GM18951 (cell line): ENCODE measurements around the gene FARS2.

Source experiments
- POLR2A ChIP-seq: IDR thresholded peaks from 4 replicates; pipeline ENCODE4 v1.6.1; 2011; ENCODE audit warnings: mild to moderate bottlenecking; ENCODE audit not compliant: insufficient read length, insufficient read depth; ENCODE audit errors: extremely low read depth
- in situ Hi-C: fragments of 300-500 bp; cut with MboI; formaldehyde crosslinking; loops from one replicate; pipeline ENCODE4 v1.12.0; 2022; ENCODE audit warnings: low sequenced_read_pairs, mixed read lengths, inconsistent platforms; ENCODE audit not compliant: unreplicated experiment

FARS2 gene

DNA sequence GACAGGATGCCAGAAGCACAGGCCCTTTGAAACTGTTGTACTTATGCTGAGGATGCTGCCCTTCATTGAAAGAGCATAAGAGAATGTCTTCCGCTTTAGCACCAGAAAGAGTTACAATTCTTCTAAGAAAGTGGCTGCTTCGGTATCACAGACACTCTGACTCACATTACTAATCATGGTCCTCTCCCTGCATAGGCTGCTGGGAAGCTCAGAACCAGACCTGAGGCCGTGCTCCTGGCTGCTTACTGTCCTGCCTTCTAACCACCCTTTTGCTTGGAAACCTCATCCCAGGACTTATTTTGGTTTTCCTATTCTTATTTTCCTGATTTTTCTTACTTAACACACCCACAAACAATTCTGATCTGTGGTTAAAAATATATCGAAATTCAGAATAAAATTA, 23.5 kb upstream of the FARS2 start:
- in situ Hi-C loops: no loop called here
- no peak for TF ChIP-seq POLR2A

DNA sequence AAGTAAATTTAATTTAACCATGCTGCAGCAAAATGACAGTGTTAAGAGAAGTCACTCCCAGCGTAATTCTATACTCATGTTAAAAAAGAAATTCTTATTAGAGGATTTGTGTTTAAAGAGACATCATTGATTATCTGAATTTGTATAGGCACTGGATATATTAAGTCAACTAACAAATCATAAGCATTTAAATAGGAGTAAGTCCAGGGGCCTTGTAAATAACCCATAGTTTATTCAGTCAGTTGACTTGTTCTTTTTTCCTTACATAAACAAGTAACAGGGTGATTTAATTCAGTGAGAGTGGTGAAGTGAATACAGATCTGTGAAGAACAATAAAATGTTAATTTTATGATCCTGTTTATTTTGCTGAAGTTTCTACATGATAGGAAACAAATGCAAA, 23.0 kb upstream of the FARS2 start:
- in situ Hi-C loops: no loop called here
- no peak for TF ChIP-seq POLR2A

DNA sequence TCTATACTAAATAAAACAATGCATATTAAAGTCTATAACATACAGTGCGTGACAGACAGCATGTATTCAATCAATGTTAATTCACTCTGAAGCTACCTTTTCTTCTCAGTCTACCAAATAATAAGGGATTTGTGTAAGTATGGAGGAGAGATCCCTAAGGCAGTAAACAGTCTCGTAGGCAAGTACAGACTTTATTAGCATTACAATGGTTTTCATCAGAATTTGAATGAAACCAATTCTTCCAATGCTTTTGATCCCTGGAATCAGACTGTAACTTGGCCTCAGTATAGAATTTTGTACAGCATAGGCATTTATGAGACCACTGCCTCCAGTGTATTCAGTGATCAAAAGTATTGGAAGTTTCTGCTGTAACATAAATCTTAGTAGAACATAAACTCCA, 20.1 kb upstream of the FARS2 start:
- in situ Hi-C loops: no loop called here

DNA sequence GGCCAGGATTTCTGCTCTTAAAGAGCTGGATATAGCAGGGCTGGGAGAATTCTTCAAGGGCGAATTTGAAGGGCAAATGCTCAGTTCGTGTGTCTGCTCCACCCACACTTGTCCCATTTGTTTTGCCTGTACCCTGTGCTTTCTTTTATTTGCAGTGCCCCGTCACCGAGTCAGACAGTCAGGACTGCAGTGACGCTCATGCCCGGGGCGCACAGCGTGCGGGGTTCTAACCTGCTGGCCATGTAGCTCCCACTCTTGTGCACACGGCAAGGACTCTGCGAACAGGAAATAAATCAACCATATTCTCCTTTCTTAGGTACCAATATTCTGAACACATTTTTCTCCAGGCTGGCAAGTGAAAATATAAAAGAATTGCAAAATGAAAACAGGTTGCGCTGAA, 18.2 kb upstream of the FARS2 start:
- no peak for TF ChIP-seq POLR2A
- in situ Hi-C loops: no loop called here

More for the DNA sequence above, 20.1 kb upstream of the FARS2 start:
- TF ChIP-seq POLR2A: no peak

DNA sequence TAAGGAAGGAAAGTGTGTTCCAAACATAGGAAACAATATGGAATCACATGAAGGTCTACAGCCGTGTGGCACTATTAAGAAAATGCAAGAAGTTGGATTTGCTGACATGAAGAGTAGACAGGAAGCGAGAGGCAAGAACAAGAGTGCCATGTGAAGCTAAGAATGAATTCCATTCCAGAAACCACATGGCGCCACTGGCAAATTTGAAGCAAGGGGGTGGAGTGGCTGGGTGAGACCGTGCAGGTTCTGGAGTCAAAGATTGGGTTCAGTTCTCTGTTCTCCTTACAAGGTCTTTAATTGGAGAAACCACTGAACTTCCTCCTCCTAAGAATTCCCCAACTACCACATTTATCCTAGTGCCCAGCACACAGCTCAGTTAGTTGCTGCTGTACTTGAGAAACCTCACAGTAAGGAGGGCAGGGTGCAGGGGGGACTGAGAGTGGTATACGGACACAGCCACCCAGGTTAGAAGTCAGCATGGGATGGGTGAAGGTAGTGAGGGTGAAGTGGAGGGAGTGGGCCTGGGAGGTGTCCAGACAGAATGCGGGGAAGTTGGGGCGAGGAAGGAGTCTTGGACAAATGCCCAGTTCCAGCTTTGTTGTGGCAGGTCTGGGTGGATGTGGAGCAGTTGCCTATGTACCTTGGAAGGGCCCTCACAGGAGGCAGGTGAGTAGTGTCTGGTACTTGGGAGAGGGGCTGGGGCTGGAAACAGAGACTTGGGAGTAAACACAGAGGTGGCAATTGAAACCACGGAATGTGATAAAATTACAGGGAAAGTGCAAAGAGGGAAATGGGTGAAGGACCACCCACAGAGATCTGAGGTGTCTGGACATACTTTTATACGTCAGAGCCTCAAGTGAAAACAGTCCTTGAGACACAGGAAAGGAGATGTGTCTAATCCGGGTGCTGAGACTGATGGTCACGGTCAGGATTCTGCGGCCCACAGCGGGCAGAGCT, 14.9 kb upstream of the FARS2 start:
- in situ Hi-C loops: no loop called here
- no peak for TF ChIP-seq POLR2A

DNA sequence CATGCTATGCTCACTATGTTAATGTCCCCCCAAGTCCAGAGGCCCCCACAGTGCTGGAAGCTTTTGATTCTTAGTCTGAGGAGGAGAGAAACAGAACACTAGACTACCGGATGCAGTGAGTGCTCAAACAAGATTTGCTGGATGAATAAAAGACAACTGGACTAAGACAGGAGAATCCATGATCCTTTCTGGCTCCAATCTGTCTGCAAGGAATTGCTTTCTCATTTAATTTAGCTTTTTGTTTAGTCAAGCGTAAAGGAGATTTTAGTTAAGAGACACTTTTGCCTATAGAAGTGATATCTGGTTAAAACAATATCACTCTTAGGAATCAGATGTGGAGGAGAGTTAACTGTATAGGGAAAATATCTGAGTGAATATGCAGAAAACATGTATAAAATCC, 14.1 kb upstream of the FARS2 start:
- TF ChIP-seq POLR2A: no peak
- in situ Hi-C loops: no loop called here

DNA sequence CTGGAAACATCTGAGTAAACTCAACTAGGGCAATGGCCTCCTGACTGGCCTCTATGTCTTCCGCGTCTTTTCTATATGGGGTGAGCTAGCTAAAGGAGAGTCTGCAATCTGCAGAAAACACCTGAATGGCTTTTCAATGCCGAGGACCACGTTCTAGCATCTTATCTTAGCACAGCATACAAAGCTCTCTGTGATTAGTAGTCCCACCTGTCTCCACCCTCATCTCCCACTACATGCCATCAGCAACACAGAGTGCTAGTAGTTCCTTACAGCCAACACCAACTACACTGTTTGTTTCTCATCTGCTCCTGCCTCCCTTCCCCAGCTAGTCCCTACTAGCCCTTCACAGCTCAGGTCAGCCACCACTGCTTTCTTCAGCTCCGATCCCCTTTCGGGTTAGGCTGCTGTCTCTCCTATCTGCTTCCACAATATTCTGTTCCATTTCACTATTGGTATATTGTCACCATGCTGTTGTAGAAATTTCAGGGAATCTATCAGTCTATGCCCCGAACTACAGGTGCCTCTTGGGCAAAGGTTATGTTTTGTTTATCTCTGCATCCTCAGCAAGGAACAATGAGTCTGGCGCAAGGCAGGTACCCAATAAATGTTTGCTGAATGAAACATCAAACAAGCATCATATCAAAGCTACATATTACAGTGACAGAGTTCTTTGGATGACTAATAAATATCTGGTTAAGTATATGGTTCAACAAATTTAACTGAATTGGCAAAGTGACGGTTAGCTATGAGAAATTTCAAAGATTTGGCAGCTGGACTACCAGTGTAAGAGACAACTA, 12.8 kb upstream of the FARS2 start:
- TF ChIP-seq POLR2A: no peak
- in situ Hi-C loops: no loop called here

DNA sequence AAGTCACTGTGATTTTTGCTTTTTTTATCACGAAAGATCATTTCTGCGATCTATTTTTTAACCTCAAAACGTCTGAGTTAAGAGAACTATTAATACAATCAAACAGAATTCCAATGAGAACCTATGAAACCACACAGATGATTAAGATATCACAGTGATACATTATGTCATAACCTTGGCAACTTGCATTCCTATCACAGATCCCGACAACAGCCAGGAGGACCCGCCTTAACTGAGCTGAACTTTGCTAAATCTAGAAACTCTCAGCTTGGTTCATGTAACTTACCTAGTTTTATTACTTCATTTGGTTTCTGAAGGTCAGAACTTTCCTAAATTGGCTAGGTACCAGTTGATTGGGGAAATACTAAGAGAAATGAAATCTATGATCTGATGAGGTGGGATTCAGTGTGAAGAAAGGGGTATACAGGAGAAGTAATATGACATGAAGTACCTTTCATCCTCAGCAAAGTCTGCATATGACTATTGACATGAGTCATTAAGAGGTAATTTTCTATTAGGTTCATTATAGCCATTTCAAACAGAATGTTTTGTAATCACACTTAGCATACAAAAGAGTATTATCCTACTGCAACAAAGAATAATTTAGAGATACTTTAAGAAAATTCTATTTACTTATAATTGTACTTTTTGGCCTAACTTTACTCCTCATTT, 11.7 kb upstream of the FARS2 start:
- TF ChIP-seq POLR2A: no peak
- in situ Hi-C loops: no loop called here

DNA sequence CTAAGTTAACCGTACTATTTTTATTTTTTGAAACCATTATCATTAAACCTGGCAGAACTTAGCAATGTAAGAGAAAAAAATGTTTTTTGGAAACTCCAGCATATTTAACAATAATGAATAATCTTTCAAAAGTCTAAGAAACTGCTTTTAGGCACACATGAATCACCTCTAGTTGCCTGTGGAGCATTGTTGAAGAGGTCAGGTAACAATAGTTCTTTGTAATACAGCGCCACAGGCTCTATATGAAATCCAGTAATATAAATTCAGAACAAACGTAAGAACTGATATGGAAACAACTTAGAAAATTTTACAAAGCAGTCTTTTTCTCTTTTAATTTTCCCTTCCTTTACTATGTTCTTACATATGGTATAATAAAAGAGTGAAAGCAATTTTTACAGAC, 10.9 kb upstream of the FARS2 start:
- in situ Hi-C loops: no loop called here
- TF ChIP-seq POLR2A: no peak

DNA sequence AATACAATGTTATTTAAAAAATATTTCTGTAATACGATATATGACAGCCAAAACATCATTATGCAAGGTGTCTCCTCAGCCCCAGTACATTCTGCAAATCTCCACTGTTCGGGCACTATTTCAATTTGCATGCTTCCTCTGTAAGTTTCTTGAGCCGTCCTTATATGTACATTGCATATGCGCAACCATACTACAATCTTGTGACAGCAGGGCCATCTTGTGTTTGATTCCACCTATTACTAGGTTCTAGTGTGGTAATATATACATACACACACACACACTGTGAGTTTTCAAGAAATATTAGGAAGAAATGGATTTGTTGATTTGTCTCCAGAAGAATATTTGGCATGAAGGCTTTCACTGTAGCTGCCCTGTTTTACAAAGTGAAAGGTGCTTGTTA, 10.4 kb upstream of the FARS2 start:
- in situ Hi-C loops: no loop called here
- TF ChIP-seq POLR2A: no peak

DNA sequence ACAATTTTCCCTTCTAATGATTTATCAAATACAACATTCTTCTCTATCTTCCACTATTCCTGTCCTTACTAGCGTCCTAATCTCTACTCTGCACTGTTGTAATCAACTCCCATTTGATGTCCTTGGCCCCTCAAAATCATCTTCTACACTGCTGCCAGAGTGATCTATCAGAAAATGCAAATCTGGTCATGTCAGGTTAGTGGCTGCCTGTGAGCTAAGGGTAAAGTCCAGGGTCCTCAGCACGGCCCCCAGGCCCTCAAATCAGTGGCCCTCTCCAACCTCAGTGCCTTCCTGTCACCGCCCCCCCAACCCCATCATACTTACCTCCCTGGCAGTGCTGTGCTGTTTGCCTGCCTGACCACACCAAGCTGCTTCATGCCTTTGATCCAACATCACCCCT, 4.4 kb upstream of the FARS2 start:
- TF ChIP-seq POLR2A: no peak
- in situ Hi-C loops: no loop called here

DNA sequence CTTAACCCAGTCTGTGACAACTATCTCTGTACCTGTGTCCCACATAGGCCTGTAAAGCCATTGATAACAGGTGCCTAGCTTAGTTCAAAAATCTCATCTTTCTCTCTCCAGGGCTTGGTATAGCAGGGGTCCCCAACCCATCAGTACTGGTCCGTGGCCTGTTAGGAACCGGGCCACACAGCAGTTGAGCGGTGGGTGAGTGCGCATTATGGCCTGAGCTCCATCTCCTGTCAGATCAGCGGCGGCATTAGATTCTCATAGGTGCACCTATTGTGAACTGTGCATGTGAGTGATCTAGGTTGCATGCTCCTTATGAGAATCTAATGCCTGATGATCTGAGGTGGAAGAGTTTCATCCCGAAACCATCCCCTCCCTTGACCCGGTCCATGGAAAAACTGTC, 3.9 kb upstream of the FARS2 start:
- TF ChIP-seq POLR2A: no peak
- in situ Hi-C loops: no loop called here

DNA sequence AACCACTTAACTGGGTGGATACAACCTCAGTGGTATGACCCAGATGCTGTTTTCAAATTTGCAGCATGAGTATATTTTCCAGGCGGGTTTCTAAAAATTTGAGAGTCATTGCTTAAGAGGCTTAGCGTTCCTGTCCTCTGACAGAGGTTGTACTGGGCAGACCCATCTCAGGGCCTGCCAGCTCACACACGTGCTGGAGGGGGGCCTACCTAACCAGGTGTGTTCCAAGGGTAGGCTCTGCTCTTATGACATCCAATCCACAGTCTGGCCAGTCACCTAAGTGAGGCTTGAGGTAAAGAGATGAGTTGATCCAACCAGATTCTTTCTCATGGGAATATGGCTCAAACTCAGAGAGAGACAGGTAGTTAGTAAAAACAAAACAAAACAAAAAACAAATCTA, 1.9 kb upstream of the FARS2 start:
- no peak for TF ChIP-seq POLR2A
- in situ Hi-C loops: no loop called here
